Neural progenitor cell (in vitro differentiated cells): ENCODE data around the gene NEDD4L. TPM values are rescaled to one million over a fixed set of nuclear protein-coding genes. Genes with fewer than 3 reads are reported as not detected.
A peak's percentile ranks its signal among the peaks of the same experiment; 100 is the strongest.

ENCODE experiments used
- DNase-seq: peaks from one replicate; pipeline ENCODE4 v3.0.0-alpha.2; 2016; ENCODE audit warnings: low spot score
- H2AFZ ChIP-seq: fragments of 200-600 bp; sonication (generic); replicated peaks from 2 replicates; pipeline ENCODE4 v1.6.1; 2016; ENCODE audit warnings: antibody characterized with exemption
- H3F3A ChIP-seq: fragments of 200-600 bp; sonication (generic); 2 replicates; pipeline ENCODE4 v1.6.1; 2016; ENCODE audit warnings: antibody characterized with exemption, low read depth
- H3K27ac ChIP-seq: fragments of 200-600 bp; sonication (generic); 2 replicates; pipeline ENCODE4 v1.5.1; 2016; ENCODE audit warnings: mild to moderate bottlenecking
- H3K27me3 ChIP-seq: fragments of 200-600 bp; sonication (generic); 2 replicates; pipeline ENCODE4 v1.6.1; 2016; ENCODE audit warnings: mild to moderate bottlenecking, moderate library complexity
- H3K36me3 ChIP-seq: fragments of 200-600 bp; sonication (generic); 2 replicates; pipeline ENCODE4 v1.5.1; 2016
- H3K4me1 ChIP-seq: fragments of 200-600 bp; sonication (generic); 2 replicates; pipeline ENCODE4 v1.6.1; 2016; ENCODE audit warnings: mixed run types
- H3K4me2 ChIP-seq: fragments of 200-600 bp; sonication (generic); 2 replicates; pipeline ENCODE4 v1.6.1; 2016
- H3K4me3 ChIP-seq: fragments of 200-600 bp; sonication (generic); 2 replicates; pipeline ENCODE4 v1.5.1; 2016
- H3K79me2 ChIP-seq: fragments of 200-600 bp; sonication (generic); 2 replicates; pipeline ENCODE4 v1.6.1; 2016; ENCODE audit warnings: low read depth
- H3K9ac ChIP-seq: fragments of 200-600 bp; sonication (generic); 2 replicates; pipeline ENCODE4 v1.6.1; 2016
- H3K9me3 ChIP-seq: fragments of 200-600 bp; sonication (generic); 2 replicates; pipeline ENCODE4 v1.5.1; 2016; ENCODE audit warnings: low read depth
- H4K20me1 ChIP-seq: fragments of 200-600 bp; sonication (generic); 2 replicates; pipeline ENCODE4 v1.6.1; 2016; ENCODE audit warnings: low read depth
- H3K27ac Mint-ChIP-seq: 3 replicates; pipeline ENCODE4 v1.8.0; 2021; ENCODE audit warnings: mixed read lengths
- H3K27me3 Mint-ChIP-seq: 2 replicates; pipeline ENCODE4 v1.8.0; 2022; ENCODE audit warnings: low read depth, mild to moderate bottlenecking, inconsistent platforms, moderate library complexity, mixed read lengths; ENCODE audit not compliant: insufficient read depth
- H3K36me3 Mint-ChIP-seq: 3 replicates; pipeline ENCODE4 v1.8.0; 2021; ENCODE audit warnings: mixed read lengths
- H3K4me1 Mint-ChIP-seq: 3 replicates; pipeline ENCODE4 v1.8.0; 2021; ENCODE audit warnings: mixed read lengths
- H3K4me3 Mint-ChIP-seq: 3 replicates; pipeline ENCODE4 v1.8.0; 2021; ENCODE audit warnings: mild to moderate bottlenecking, moderate library complexity, mixed read lengths
- H3K9me3 Mint-ChIP-seq: 3 replicates; pipeline ENCODE4 v1.8.0; 2020; ENCODE audit warnings: mixed read lengths
- CTCF ChIP-seq: fragments of 200-600 bp; sonication (generic); IDR thresholded peaks from 2 replicates; pipeline ENCODE4 v1.5.1; 2017; ENCODE audit warnings: antibody characterized with exemption, mild to moderate bottlenecking
- EZH2 ChIP-seq: fragments of 200-600 bp; sonication (generic); IDR thresholded peaks from 2 replicates; pipeline ENCODE4 v1.6.1; 2017; ENCODE audit warnings: antibody characterized with exemption, mild to moderate bottlenecking, moderate library complexity
- EZH2phosphoT487 ChIP-seq: fragments of 200-600 bp; sonication (generic); IDR thresholded peaks from 2 replicates; pipeline ENCODE4 v1.6.1; 2017; ENCODE audit warnings: antibody characterized with exemption
- total RNA-seq: library from RNA; depleted of rRNA; stranded (reverse); fragments of >200 nt; gene quantifications from 2 replicates; pipeline ENCODE4 v1.2.3, GENCODE V29; 2015; ENCODE audit warnings: low replicate concordance

Gene NEDD4L
- total RNA-seq, 1 donor from 2014 or later: 55.5 TPM

GRCh38 chr18:58347135-58347534, 303.1 kb downstream of the NEDD4L start:
- H3K36me3 ChIP-seq: no peaks in the 10 kb centered on the region
- H3K4me2 ChIP-seq: no peak overlapping the region
- no peaks in the 10 kb centered on the region for H3K27me3 ChIP-seq
- no peaks in the 10 kb centered on the region for H3K79me2 ChIP-seq
- no peaks in the 10 kb centered on the region for H4K20me1 ChIP-seq
- peaks cover 20% of the 10 kb centered on the region for H3K4me1 ChIP-seq
- no peak overlapping the region for H3K27ac ChIP-seq
- H3K9me3 Mint-ChIP-seq: no peaks in the 10 kb centered on the region
- peaks cover 54% of the 10 kb centered on the region for H3K4me1 Mint-ChIP-seq
- H3K4me3 Mint-ChIP-seq: no peak overlapping the region
- peaks cover 32% of the 10 kb centered on the region for H3F3A ChIP-seq
- DNase-seq: no peak
- H3K36me3 Mint-ChIP-seq: peaks cover 28% of the 10 kb centered on the region
- H3K9ac ChIP-seq: no peak overlapping the region
- H3K4me3 ChIP-seq: no peak overlapping the region
- no peaks in the 10 kb centered on the region for H3K27me3 Mint-ChIP-seq
- no peak overlapping the region for H2AFZ ChIP-seq
- no peaks in the 10 kb centered on the region for H3K9me3 ChIP-seq
- TF ChIP-seq EZH2: no peak
- TF ChIP-seq CTCF: no peak
- TF ChIP-seq EZH2phosphoT487: no peak
- H3K27ac Mint-ChIP-seq: no peak overlapping the region

DNA sequence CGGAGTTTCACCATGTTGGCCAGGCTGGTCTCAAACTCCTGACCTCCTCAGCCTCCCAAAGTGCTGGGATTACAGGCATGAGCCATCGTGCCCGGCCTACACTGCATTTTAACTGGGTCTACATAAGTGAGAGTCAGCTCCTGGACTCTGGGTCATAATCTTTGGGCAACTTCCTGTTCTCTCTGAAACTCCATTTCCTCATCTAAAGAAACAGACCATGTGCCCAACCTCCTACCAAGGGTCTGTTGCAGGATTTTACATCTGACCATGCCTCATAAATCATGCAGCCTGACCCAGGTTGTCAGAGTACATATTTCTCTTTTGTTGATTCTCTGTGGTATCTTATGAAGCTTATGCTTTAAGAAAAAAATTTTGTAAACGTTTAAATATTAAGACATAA, 304.5 kb downstream of the NEDD4L start:
- Histone ChIP-seq H3K79me2 (no peaks in the 10 kb centered on the region), H3K9ac (no peak overlapping the region), H3K4me2 (no peak overlapping the region), H4K20me1 (no peaks in the 10 kb centered on the region), H3K9me3 (no peaks in the 10 kb centered on the region), H3K27ac (no peak overlapping the region), H3K27me3 (no peaks in the 10 kb centered on the region), H2AFZ (no peak overlapping the region), H3K4me1 (peaks cover 20% of the 10 kb centered on the region), H3K4me3 (no peak overlapping the region), H3K36me3 (no peaks in the 10 kb centered on the region), H3F3A (peaks cover 32% of the 10 kb centered on the region)
- H3K27me3 Mint-ChIP-seq: no peaks in the 10 kb centered on the region
- peaks cover 27% of the 10 kb centered on the region for H3K36me3 Mint-ChIP-seq
- no peak for DNase-seq
- no peak overlapping the region for H3K4me3 Mint-ChIP-seq
- H3K4me1 Mint-ChIP-seq: peaks cover 49% of the 10 kb centered on the region
- H3K27ac Mint-ChIP-seq: no peak overlapping the region
- no peaks in the 10 kb centered on the region for H3K9me3 Mint-ChIP-seq
- no peak for TF ChIP-seq EZH2phosphoT487
- no peak for TF ChIP-seq EZH2
- TF ChIP-seq CTCF: no peak

DNA sequence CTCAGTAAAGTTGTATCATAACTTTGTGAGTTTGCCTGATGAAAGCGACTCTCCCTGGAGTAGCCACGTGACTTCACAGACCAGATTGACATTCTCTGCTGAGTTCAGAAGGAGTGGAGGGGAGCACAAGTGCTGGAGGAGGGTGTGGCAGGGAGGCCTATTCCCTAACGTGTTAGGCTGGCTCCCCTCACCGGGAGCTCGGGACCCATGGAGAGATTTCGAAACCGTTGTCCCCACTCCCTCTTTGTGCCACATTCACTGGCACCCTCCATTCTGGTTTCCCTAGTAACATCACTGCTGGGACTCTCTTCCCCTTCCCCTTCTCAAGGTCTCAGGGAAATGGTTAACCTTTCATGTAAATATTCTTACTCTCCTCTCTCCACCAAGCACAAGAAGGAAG, 304.9 kb downstream of the NEDD4L start:
- Mint-ChIP-seq H3K27ac (peak overlapping the region; percentile 7), H3K4me3 (no peak overlapping the region), H3K27me3 (no peaks in the 10 kb centered on the region), H3K36me3 (peaks cover 27% of the 10 kb centered on the region), H3K4me1 (peaks cover 47% of the 10 kb centered on the region), H3K9me3 (no peaks in the 10 kb centered on the region)
- no peaks in the 10 kb centered on the region for H3K79me2 ChIP-seq
- TF ChIP-seq CTCF: no peak
- TF ChIP-seq EZH2phosphoT487: no peak
- TF ChIP-seq EZH2: no peak
- no peak overlapping the region for H3K4me2 ChIP-seq
- H3K27me3 ChIP-seq: no peaks in the 10 kb centered on the region
- H3K9ac ChIP-seq: no peak overlapping the region
- no peaks in the 10 kb centered on the region for H4K20me1 ChIP-seq
- peaks cover 28% of the 10 kb centered on the region for H3F3A ChIP-seq
- H2AFZ ChIP-seq: no peak overlapping the region
- DNase-seq: no peak
- H3K4me1 ChIP-seq: peaks cover 17% of the 10 kb centered on the region
- no peaks in the 10 kb centered on the region for H3K9me3 ChIP-seq
- H3K36me3 ChIP-seq: no peaks in the 10 kb centered on the region
- H3K27ac ChIP-seq: no peak overlapping the region
- H3K4me3 ChIP-seq: no peak overlapping the region
